ENCODE results near the gene AKT3. TPM values are rescaled to one million over a fixed set of nuclear protein-coding genes. Genes with fewer than 3 reads are reported as not detected.

The AKT3 gene
- total RNA-seq, 1 experiment from 2014 or later: 18.7 TPM

DNA sequence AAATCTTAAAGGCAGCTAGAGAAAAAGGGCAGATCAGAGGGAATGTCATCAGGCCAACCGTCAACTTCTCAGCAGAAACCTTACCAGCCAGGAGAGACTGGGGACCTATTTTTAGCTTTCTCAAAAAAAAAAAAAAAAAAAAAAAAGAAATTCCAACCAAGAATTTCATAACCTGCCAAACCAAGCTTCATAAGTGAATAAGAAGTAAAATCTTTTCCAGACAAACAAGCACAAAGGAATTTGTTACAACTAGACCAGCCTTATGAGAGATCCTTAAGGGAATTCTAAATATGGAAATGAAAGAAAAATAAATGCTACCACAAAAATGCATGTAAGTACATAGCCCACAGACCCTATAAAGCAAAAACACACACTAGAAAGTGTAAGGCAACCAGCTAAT, 267.7 kb downstream of the AKT3 start:
- Histone ChIP-seq H3K9ac (ENCODE audit: low read length) (no peak overlapping the region), H3K27ac (ENCODE audit: low read length) (no peak overlapping the region), H3K4me3 (ENCODE audit: low read length) (no peak overlapping the region), H3K36me3 (ENCODE audit: low read depth, low read length) (0 out of 2 replicates have a peak, but pooled peaks cover 3% of the 10 kb centered on the region), H3K9me3 (ENCODE audit: low read length) (no peaks in the 10 kb centered on the region), H3K27me3 (ENCODE audit: low read length) (no peaks in the 10 kb centered on the region), H2AFZ (ENCODE audit: low read length) (no peak overlapping the region), H3K4me2 (ENCODE audit: low read length) (no peak overlapping the region), H3K9me2 (replicated peaks; ENCODE audit: low read length) (no peaks in the 10 kb centered on the region), H3K4me1 (ENCODE audit: insufficient read depth, low read length) (no peaks in the 10 kb centered on the region), H4K20me1 (ENCODE audit: low read length) (no peaks in the 10 kb centered on the region), H3K79me2 (ENCODE audit: low read length) (no peaks in the 10 kb centered on the region), H3F3A (ENCODE audit: low read length, unreplicated experiment) (no peaks in the 10 kb centered on the region)
- ChIA-PET CTCF (no interaction called here), POLR2A (ENCODE audit: unreplicated experiment) (no interaction called here)
- intact Hi-C loops (cut with micrococcal nuclease): no loop called here
- BruUV-seq (replicated peaks): no TSS peak
- no peak for DNase-seq
- TF ChIP-seq EZH2 (IDR thresholded peaks at IDR 0.05; ENCODE audit: low read length, unreplicated experiment) (no peak), EZH2phosphoT487 (IDR thresholded peaks at IDR 0.05; ENCODE audit: borderline replicate concordance, low read length) (no peak)
- TF ChIP-seq, protein P1, sequence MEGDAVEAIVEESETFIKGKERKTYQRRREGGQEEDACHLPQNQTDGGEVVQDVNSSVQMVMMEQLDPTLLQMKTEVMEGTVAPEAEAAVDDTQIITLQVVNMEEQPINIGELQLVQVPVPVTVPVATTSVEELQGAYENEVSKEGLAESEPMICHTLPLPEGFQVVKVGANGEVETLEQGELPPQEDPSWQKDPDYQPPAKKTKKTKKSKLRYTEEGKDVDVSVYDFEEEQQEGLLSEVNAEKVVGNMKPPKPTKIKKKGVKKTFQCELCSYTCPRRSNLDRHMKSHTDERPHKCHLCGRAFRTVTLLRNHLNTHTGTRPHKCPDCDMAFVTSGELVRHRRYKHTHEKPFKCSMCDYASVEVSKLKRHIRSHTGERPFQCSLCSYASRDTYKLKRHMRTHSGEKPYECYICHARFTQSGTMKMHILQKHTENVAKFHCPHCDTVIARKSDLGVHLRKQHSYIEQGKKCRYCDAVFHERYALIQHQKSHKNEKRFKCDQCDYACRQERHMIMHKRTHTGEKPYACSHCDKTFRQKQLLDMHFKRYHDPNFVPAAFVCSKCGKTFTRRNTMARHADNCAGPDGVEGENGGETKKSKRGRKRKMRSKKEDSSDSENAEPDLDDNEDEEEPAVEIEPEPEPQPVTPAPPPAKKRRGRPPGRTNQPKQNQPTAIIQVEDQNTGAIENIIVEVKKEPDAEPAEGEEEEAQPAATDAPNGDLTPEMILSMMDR (conservative IDR thresholded peaks at IDR 0.05; ENCODE audit: low read depth, low read length): no peak
- no peak for ATAC-seq

DNA sequence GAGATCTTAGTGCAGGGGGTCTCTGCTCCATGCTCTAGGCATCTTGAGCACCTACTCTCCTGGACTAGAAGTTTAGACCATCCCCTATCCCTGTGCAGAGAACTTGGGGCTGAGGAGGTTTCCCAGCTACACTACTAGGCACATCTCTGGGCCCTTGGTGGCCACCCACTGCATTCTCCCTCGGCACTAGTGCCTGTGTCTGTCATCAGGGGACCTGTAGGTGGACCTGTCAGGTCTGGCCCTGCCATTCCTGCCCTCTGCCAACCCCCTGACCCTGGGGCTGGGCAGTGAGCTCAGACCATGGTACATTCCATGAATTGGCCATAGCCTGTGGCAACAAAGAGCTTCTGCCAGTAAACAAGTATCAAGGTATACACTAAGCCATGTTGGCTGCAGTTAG, 269.1 kb downstream of the AKT3 start:
- Histone ChIP-seq H3K36me3 (ENCODE audit: low read depth, low read length) (0 out of 2 replicates have a peak, but pooled peaks cover 3% of the 10 kb centered on the region), H3K4me3 (ENCODE audit: low read length) (no peak overlapping the region), H3K79me2 (ENCODE audit: low read length) (no peaks in the 10 kb centered on the region), H2AFZ (ENCODE audit: low read length) (no peak overlapping the region), H4K20me1 (ENCODE audit: low read length) (no peaks in the 10 kb centered on the region), H3F3A (ENCODE audit: low read length, unreplicated experiment) (no peaks in the 10 kb centered on the region), H3K27me3 (ENCODE audit: low read length) (no peaks in the 10 kb centered on the region), H3K9me2 (replicated peaks; ENCODE audit: low read length) (no peaks in the 10 kb centered on the region), H3K9me3 (ENCODE audit: low read length) (no peaks in the 10 kb centered on the region), H3K4me1 (ENCODE audit: insufficient read depth, low read length) (no peaks in the 10 kb centered on the region), H3K4me2 (ENCODE audit: low read length) (no peak overlapping the region), H3K27ac (ENCODE audit: low read length) (no peak overlapping the region), H3K9ac (ENCODE audit: low read length) (no peak overlapping the region)
- CTCF ChIA-PET: no interaction called here
- DNase-seq: no peak
- intact Hi-C loops (cut with micrococcal nuclease): no loop called here
- no TSS peak for BruUV-seq (replicated peaks)
- POLR2A ChIA-PET (ENCODE audit: unreplicated experiment): no interaction called here
- TF ChIP-seq EZH2 (IDR thresholded peaks at IDR 0.05; ENCODE audit: low read length, unreplicated experiment) (no peak), EZH2phosphoT487 (IDR thresholded peaks at IDR 0.05; ENCODE audit: borderline replicate concordance, low read length) (no peak)
- TF ChIP-seq, protein P1 (conservative IDR thresholded peaks at IDR 0.05; ENCODE audit: low read depth, low read length): no peak
- ATAC-seq: no peak

DNA sequence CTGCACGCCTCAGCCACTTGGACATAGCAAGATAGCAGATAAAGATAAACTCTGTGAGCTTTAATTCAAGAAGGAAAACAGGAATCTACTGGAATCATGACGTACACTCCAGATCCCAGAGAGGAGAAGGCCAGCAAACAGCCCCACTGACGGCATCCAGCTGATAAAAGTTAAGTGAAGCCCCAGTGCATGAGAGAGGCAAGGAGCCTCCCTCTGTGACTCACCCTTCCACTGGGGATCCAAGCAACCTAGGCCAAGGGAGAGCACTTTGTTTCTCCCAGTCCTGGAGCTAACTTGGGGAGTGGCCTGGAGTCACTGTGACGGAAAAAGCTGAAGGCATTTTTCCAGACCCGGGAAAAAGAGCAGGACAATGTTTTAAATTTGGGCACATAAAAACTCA, 270.0 kb downstream of the AKT3 start:
- Histone ChIP-seq H3K4me1 (ENCODE audit: insufficient read depth, low read length) (no peaks in the 10 kb centered on the region), H3K9me2 (replicated peaks; ENCODE audit: low read length) (no peaks in the 10 kb centered on the region), H3K4me3 (ENCODE audit: low read length) (no peak overlapping the region), H3K4me2 (ENCODE audit: low read length) (no peak overlapping the region), H3K27ac (ENCODE audit: low read length) (no peak overlapping the region), H4K20me1 (ENCODE audit: low read length) (no peaks in the 10 kb centered on the region), H3K36me3 (ENCODE audit: low read depth, low read length) (0 out of 2 replicates have a peak, but pooled peaks cover 3% of the 10 kb centered on the region), H3K27me3 (ENCODE audit: low read length) (no peaks in the 10 kb centered on the region), H3F3A (ENCODE audit: low read length, unreplicated experiment) (no peaks in the 10 kb centered on the region), H3K9me3 (ENCODE audit: low read length) (no peaks in the 10 kb centered on the region), H2AFZ (ENCODE audit: low read length) (no peak overlapping the region), H3K9ac (ENCODE audit: low read length) (no peak overlapping the region), H3K79me2 (ENCODE audit: low read length) (no peaks in the 10 kb centered on the region)
- ChIA-PET POLR2A (ENCODE audit: unreplicated experiment) (no interaction called here), CTCF (no interaction called here)
- no peak for TF ChIP-seq EZH2 (IDR thresholded peaks at IDR 0.05; ENCODE audit: low read length, unreplicated experiment)
- TF ChIP-seq, protein P1 (conservative IDR thresholded peaks at IDR 0.05; ENCODE audit: low read depth, low read length): no peak
- TF ChIP-seq EZH2phosphoT487 (IDR thresholded peaks at IDR 0.05; ENCODE audit: borderline replicate concordance, low read length): no peak
- BruUV-seq (replicated peaks): no TSS peak
- DNase-seq (no peak), ATAC-seq (no peak)
- intact Hi-C loops (cut with micrococcal nuclease): no loop called here
